HepG2 (cell line): ENCODE data around the gene SLC7A11. TPM values are rescaled to one million over a fixed set of nuclear protein-coding genes. Genes with fewer than 3 reads are reported as not detected.

Source experiments
- ATAC-seq: fragments of 200-7000 bp; cut with Tn5 transposase; 3 replicates; pipeline ENCODE4 v1.9.1; 2020; ENCODE audit warnings: mild to moderate bottlenecking, moderate library complexity
- BruUV-seq: library from RNA; stranded (reverse); fragments of 400-500 nt; replicated peaks from 2 replicates; lab custom pipeline; 2021; lab: Mats Ljungman, UMichigan
- CTCF ChIA-PET: fragments of 300-600 bp; formaldehyde crosslinking; extraction: SDS; loops from one replicate; lab custom pipeline; 2021; ENCODE audit warnings: low total read pairs, inconsistent platforms, low intra/inter-chr PET ratio; lab: Yijun Ruan, JAX
- POLR2A ChIA-PET: fragments of 350-600 bp; sonication (Branson Sonifier 250); formaldehyde crosslinking; loops from one replicate; lab custom pipeline; 2020; ENCODE audit warnings: antibody characterized with exemption, inconsistent platforms; lab: Yijun Ruan, JAX
- DNase-seq: peaks from one replicate; pipeline ENCODE4 v3.0.0-alpha.2; 2015; ENCODE audit warnings: low spot score
- FAIRE-seq: peaks from 3 replicates; lab custom pipeline; 2011; peaks lifted over from hg19 to GRCh38; lab: Jason Lieb, UNC
- H2AFZ ChIP-seq: one replicate; pipeline ENCODE4 v1.6.1; 2011; ENCODE audit warnings: low read length, inconsistent platforms
- H3K27ac ChIP-seq: fragments of 300-600 bp; 3 replicates; pipeline ENCODE4 v1.8.0; 2011; ENCODE audit warnings: mixed run types, mild to moderate bottlenecking, mixed read lengths, low read length, inconsistent platforms; ENCODE audit not compliant: insufficient read depth; ENCODE audit errors: extremely low read length
- H3K27me3 ChIP-seq, 2 experiments: fragments of 200-600 bp in 1 of 2; 2 replicates in 1 of 2; 3 replicates in 1 of 2; pipeline versions ENCODE4 v1.6.0 to v1.8.0; 2011; ENCODE audit warnings: low read length in 2 of 2, mild to moderate bottlenecking in 2 of 2, moderate library complexity in 2 of 2, inconsistent platforms in 1 of 2; ENCODE audit not compliant: insufficient read depth in 2 of 2, control insufficient read depth in 1 of 2
- H3K36me3 ChIP-seq, 2 experiments: fragments of 200-600 bp in 1 of 2; replicated peaks in 1 of 2; 2 replicates in 1 of 2; 3 replicates in 1 of 2; pipeline versions ENCODE4 v1.5.1 to v1.8.0; 2011; ENCODE audit warnings: low read length in 2 of 2, inconsistent platforms in 1 of 2; ENCODE audit not compliant: insufficient read depth in 2 of 2, control insufficient read depth in 1 of 2
- H3K4me1 ChIP-seq: 2 replicates; pipeline ENCODE4 v1.5.1; 2012; ENCODE audit warnings: low read length, inconsistent platforms; ENCODE audit not compliant: insufficient read depth
- H3K4me2 ChIP-seq: 2 replicates; pipeline ENCODE4 v1.6.0; 2011; ENCODE audit warnings: low read depth, low read length, inconsistent platforms
- H3K4me3 ChIP-seq, 3 experiments: fragments of 200-600 bp in 1 of 3; sonication (generic), shearing (Covaris generic) in 1 of 3; replicated peaks in 1 of 3; 2 replicates each; pipeline ENCODE4 v1.5.1; 2011 to 2016; ENCODE audit warnings: low read length in 3 of 3, inconsistent platforms in 2 of 3, low read depth in 2 of 3, mild to moderate bottlenecking in 2 of 3, control low read depth in 1 of 3, mixed read lengths in 1 of 3; ENCODE audit not compliant: insufficient read depth in 1 of 3
- H3K79me2 ChIP-seq: one replicate; pipeline ENCODE4 v1.6.1; 2011; ENCODE audit warnings: low read length, inconsistent platforms; ENCODE audit not compliant: insufficient read depth
- H3K9ac ChIP-seq: 2 replicates; pipeline ENCODE4 v1.6.0; 2011; ENCODE audit warnings: mild to moderate bottlenecking, low read depth, low read length, inconsistent platforms; ENCODE audit not compliant: insufficient read depth
- H3K9me3 ChIP-seq: 2 replicates; pipeline ENCODE4 v1.5.1; 2012; ENCODE audit warnings: mild to moderate bottlenecking, low read length
- H4K20me1 ChIP-seq: 2 replicates; pipeline ENCODE4 v1.6.0; 2011; ENCODE audit warnings: inconsistent platforms, mild to moderate bottlenecking, low read length, moderate library complexity; ENCODE audit not compliant: insufficient read depth
- AGO2 ChIP-seq: fragments of 200-400 bp; formaldehyde crosslinking; optimal IDR thresholded peaks from 2 replicates; pipeline ENCODE3; 2017; ENCODE audit warnings: mild to moderate bottlenecking, low read depth, low read length, moderate library complexity
- AKAP8 ChIP-seq: sonication (generic); formaldehyde crosslinking; IDR thresholded peaks from 2 replicates; pipeline ENCODE4 v1.5.1; 2020; ENCODE audit warnings: mild to moderate bottlenecking, missing genetic modification reagents
- CREB1 ChIP-seq, 2 experiments: fragments of 450-650 bp in 1 of 2; IDR thresholded peaks; 2 replicates each; pipeline ENCODE4 v1.6.1; 2016 to 2017; ENCODE audit warnings: control low read depth in 1 of 2, mild to moderate bottlenecking in 1 of 2, missing compliant biosample characterization in 1 of 2, missing genetic modification characterization in 1 of 2
- FOXA3 ChIP-seq: IDR thresholded peaks from 2 replicates; pipeline ENCODE4 v1.6.1; 2016; ENCODE audit warnings: missing genetic modification reagents, missing compliant biosample characterization
- GATAD2A ChIP-seq: IDR thresholded peaks from 2 replicates; pipeline ENCODE4 v1.6.1; 2016
- HNRNPK ChIP-seq: fragments of 200-400 bp; formaldehyde crosslinking; IDR thresholded peaks from 2 replicates; pipeline ENCODE4 v1.6.1; 2018; ENCODE audit warnings: low read length, low read depth, moderate library complexity, mild to moderate bottlenecking; ENCODE audit not compliant: poor library complexity, severe bottlenecking
- HOXA9 ChIP-seq: sonication (generic); formaldehyde crosslinking; IDR thresholded peaks from 2 replicates; pipeline ENCODE4 v1.8.1; 2022; ENCODE audit warnings: missing genetic modification reagents, mild to moderate bottlenecking, moderate library complexity, borderline replicate concordance
- NFIC ChIP-seq: IDR thresholded peaks from 2 replicates; pipeline ENCODE4 v1.6.1; 2012; ENCODE audit warnings: mild to moderate bottlenecking, low read length, inconsistent platforms
- NFYB ChIP-seq: sonication (generic); formaldehyde crosslinking; IDR thresholded peaks from 2 replicates; pipeline ENCODE4 v1.4.0; 2020; ENCODE audit warnings: missing genetic modification reagents
- PRMT3 ChIP-seq: sonication (generic); formaldehyde crosslinking; IDR thresholded peaks from 2 replicates; pipeline ENCODE4 v1.8.1; 2022; ENCODE audit warnings: low read depth, mild to moderate bottlenecking, moderate library complexity, missing genetic modification reagents, borderline replicate concordance
- RXRB ChIP-seq: IDR thresholded peaks from 2 replicates; pipeline ENCODE4 v1.6.1; 2016; ENCODE audit warnings: borderline replicate concordance, missing genetic modification reagents, missing compliant biosample characterization
- SNAPC2 ChIP-seq: sonication (generic); formaldehyde crosslinking; IDR thresholded peaks from 2 replicates; pipeline ENCODE4 v1.8.1; 2022; ENCODE audit warnings: mild to moderate bottlenecking, missing genetic modification reagents
- SRSF4 ChIP-seq: fragments of 200-400 bp; formaldehyde crosslinking; IDR thresholded peaks from one replicate; pipeline ENCODE4 v1.6.1; 2018; ENCODE audit warnings: mild to moderate bottlenecking, low read depth, low read length, moderate library complexity; ENCODE audit not compliant: poor library complexity, severe bottlenecking
- SRY ChIP-seq: sonication (generic); formaldehyde crosslinking; IDR thresholded peaks from 2 replicates; pipeline ENCODE4 v1.8.0; 2022; ENCODE audit warnings: mild to moderate bottlenecking, missing genetic modification reagents
- TCF7 ChIP-seq: sonication (generic); IDR thresholded peaks from 2 replicates; pipeline ENCODE4 v1.6.1; 2016; ENCODE audit warnings: antibody characterized with exemption, low read depth
- WIZ ChIP-seq: sonication (generic); formaldehyde crosslinking; IDR thresholded peaks from 2 replicates; pipeline ENCODE4 v1.5.1; 2020; ENCODE audit warnings: mild to moderate bottlenecking, missing genetic modification reagents
- ZNF205 ChIP-seq: IDR thresholded peaks from 2 replicates; pipeline ENCODE4 v1.6.1; 2018; ENCODE audit warnings: missing biosample characterization, missing genetic modification reagents
- ZNF207 ChIP-seq: fragments of 450-650 bp; IDR thresholded peaks from 2 replicates; pipeline ENCODE4 v1.6.1; 2016; ENCODE audit warnings: antibody characterized with exemption, borderline replicate concordance
- ZNF224 ChIP-seq: sonication (generic); formaldehyde crosslinking; IDR thresholded peaks from 2 replicates; pipeline ENCODE4 v1.5.0; 2020; ENCODE audit warnings: mild to moderate bottlenecking, missing genetic modification reagents
- ZNF282 ChIP-seq: fragments of 450-650 bp; IDR thresholded peaks from 2 replicates; pipeline ENCODE4 v1.6.1; 2018; ENCODE audit not compliant: partially characterized antibody
- ZNF891 ChIP-seq: sonication (generic); formaldehyde crosslinking; IDR thresholded peaks from 2 replicates; pipeline ENCODE4 v1.5.0; 2020; ENCODE audit warnings: mild to moderate bottlenecking, missing genetic modification reagents
- WGBS: methylation state at CpG from one replicate; pipeline ENCODE4 v1.1.6; 2017; ENCODE audit warnings: low lambda C conversion rate; 5-methylcytosine and 5-hydroxymethylcytosine counted together
- in situ Hi-C: cut with HindIII; loops from 2 replicates; pipeline ENCODE4 v1.10.0; 2017; ENCODE audit warnings: low pct_unique_long_range_greater_than_20kb; ENCODE audit not compliant: extremely low pct_ligation_motif_present
- intact Hi-C: fragments of 100-400 bp; cut with micrococcal nuclease; formaldehyde crosslinking; loops from one replicate; pipeline ENCODE4 v1.10.0; 2022; ENCODE audit not compliant: unreplicated experiment
- polyA plus RNA-seq, 8 experiments: library from polyadenylated mRNA; depleted of rRNA in 3 of 8; stranded (reverse) in 7 of 8; unstranded in 1 of 8; fragments of >200 nt; fragmentation: Illumina TruSeq in 4 of 8; extraction: Trizol in 4 of 8; gene quantifications; 2 replicates each; pipeline versions ENCODE4 v1.2.1 to v1.2.3, GENCODE V29; 2011 to 2016; ENCODE audit warnings: low read depth in 4 of 8, missing spikeins in 1 of 8, mixed read lengths in 1 of 8; ENCODE audit not compliant: insufficient read depth in 1 of 8
- total RNA-seq, 5 experiments: library from RNA; depleted of rRNA; stranded (reverse); fragments of >200 nt; fragmentation: Illumina TruSeq; extraction: Trizol; gene quantifications; 2 replicates each; pipeline ENCODE4 v1.2.3, GENCODE V29; 2016; ENCODE audit warnings: low read depth in 1 of 5
- TF ChIP-seq, protein P1 (sequence below): sonication (generic); formaldehyde crosslinking; conservative IDR thresholded peaks from 2 replicates; pipeline ENCODE4 v1.8.1; 2023; ENCODE audit warnings: missing genetic modification reagents
- TF ChIP-seq, protein P2 (sequence below): IDR thresholded peaks from 2 replicates; pipeline ENCODE4 v1.6.1; 2016; ENCODE audit warnings: low read depth

The SLC7A11 gene
- total and polyA plus RNA-seq, 2 of the 13 experiments (the other 11 are each of a cell fraction or from before 2014, with no cell fraction given) = 15.7 to 17.5 TPM

DNA sequence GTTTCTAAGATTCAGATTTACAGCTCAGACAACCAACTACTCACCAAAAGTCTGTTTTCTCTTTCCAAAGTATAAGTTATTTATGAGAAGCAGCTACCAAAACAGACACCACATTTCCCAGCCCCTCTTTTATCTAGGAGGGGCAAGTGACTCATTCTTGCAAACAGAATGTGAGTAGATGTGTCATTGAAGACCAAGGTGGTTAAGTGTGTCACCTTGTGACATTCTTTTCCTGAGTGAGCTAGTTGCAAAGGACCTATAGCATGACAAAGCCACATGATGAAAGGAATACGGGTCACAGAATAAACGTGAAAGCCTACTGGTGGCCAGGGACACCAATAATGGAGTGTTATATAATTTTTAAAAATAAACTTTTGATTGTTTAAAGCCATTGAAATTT lies 50.0 kb downstream of the SLC7A11 start:
- ATAC-seq = no peak
- CTCF ChIA-PET = no interaction called here
- no peak for FAIRE-seq
- TF ChIP-seq TCF7 (0 out of 2 replicates have a peak, but pooled peaks have one; percentile 8), NFIC (no peak), NFYB (CRISPR knock-in tag) (no peak), FOXA3 (CRISPR knock-in tag) (0 out of 2 replicates have a peak, but pooled peaks have one; percentile 11), AKAP8 (CRISPR knock-in tag) (no peak), HOXA9 (CRISPR knock-in tag) (no peak), SRY (CRISPR knock-in tag) (no peak), ZNF891 (CRISPR knock-in tag) (no peak), PRMT3 (no peak), WIZ (no peak), CREB1 (IDR thresholded peaks at IDR 0.05) (0 out of 2 replicates have a peak, but pooled peaks have one; percentile 14), CREB1 (CRISPR knock-in tag; IDR thresholded peaks at IDR 0.05) (peak; percentile 32; the same call in 1 of the 2 replicates), ZNF207 (no peak), ZNF282 (no peak), RXRB (CRISPR knock-in tag) (no peak), ZNF205 (no peak), ZNF224 (CRISPR knock-in tag) (no peak), HNRNPK (no peak), AGO2 (no peak), GATAD2A (CRISPR knock-in tag) (no peak), SRSF4 (no peak), SNAPC2 (no peak)
- TF ChIP-seq, protein P1, sequence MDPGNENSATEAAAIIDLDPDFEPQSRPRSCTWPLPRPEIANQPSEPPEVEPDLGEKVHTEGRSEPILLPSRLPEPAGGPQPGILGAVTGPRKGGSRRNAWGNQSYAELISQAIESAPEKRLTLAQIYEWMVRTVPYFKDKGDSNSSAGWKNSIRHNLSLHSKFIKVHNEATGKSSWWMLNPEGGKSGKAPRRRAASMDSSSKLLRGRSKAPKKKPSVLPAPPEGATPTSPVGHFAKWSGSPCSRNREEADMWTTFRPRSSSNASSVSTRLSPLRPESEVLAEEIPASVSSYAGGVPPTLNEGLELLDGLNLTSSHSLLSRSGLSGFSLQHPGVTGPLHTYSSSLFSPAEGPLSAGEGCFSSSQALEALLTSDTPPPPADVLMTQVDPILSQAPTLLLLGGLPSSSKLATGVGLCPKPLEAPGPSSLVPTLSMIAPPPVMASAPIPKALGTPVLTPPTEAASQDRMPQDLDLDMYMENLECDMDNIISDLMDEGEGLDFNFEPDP (CRISPR knock-in tag) = no peak
- TF ChIP-seq, protein P2, sequence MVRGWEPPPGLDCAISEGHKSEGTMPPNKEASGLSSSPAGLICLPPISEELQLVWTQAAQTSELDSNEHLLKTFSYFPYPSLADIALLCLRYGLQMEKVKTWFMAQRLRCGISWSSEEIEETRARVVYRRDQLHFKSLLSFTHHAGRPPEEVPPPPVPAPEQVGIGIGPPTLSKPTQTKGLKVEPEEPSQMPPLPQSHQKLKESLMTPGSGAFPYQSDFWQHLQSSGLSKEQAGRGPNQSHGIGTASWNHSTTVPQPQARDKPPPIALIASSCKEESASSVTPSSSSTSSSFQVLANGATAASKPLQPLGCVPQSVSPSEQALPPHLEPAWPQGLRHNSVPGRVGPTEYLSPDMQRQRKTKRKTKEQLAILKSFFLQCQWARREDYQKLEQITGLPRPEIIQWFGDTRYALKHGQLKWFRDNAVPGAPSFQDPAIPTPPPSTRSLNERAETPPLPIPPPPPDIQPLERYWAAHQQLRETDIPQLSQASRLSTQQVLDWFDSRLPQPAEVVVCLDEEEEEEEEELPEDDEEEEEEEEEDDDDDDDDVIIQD (CRISPR knock-in tag) = peak; percentile 88; the same call in 1 of the 2 replicates

More for the DNA sequence above, 50.0 kb downstream of the SLC7A11 start:
- peaks cover 11% of the 10 kb centered on the region for H3K4me1 ChIP-seq
- BruUV-seq = no TSS peak
- H3K27ac ChIP-seq = no peak overlapping the region
- intact Hi-C loops (no loop called here), in situ Hi-C loops (no loop called here)
- 70% methylated on average over 2 of the region's 2 CpGs for WGBS
- peaks cover 2% of the 10 kb centered on the region for H3K79me2 ChIP-seq
- DNase-seq = peak; percentile 68
- peaks cover 0 to 18% of the 10 kb centered on the region in 2 experiments; a peak in 2 of 5 replicates for H3K36me3 ChIP-seq
- no peak overlapping the region for H3K4me3 ChIP-seq
- no peaks in the 10 kb centered on the region for H3K27me3 ChIP-seq
- POLR2A ChIA-PET = interaction anchor here (1.8 kb wide), 1 partner anchor 50 kb away, joined by 7 read pairs; the partner anchor contains the start of gene SLC7A11
- H4K20me1 ChIP-seq = no peaks in the 10 kb centered on the region
- H3K9ac ChIP-seq = no peak overlapping the region
- no peak overlapping the region for H2AFZ ChIP-seq
- no peak overlapping the region for H3K4me2 ChIP-seq
- no peaks in the 10 kb centered on the region for H3K9me3 ChIP-seq
